HepG2 (cell line): ENCODE results near the gene M1AP. TPM values are rescaled to one million over a fixed set of nuclear protein-coding genes. Genes with fewer than 3 reads are reported as not detected.

Experiments
- ATAC-seq: fragments of 200-7000 bp; cut with Tn5 transposase; 3 replicates; pipeline ENCODE4 v1.9.1; 2020; ENCODE audit warnings: mild to moderate bottlenecking, moderate library complexity
- BruUV-seq: library from RNA; stranded (reverse); fragments of 400-500 nt; replicated peaks from 2 replicates; lab custom pipeline; 2021; lab: Mats Ljungman, UMichigan
- CTCF ChIA-PET: fragments of 300-600 bp; formaldehyde crosslinking; extraction: SDS; loops from one replicate; lab custom pipeline; 2021; ENCODE audit warnings: low total read pairs, inconsistent platforms, low intra/inter-chr PET ratio; lab: Yijun Ruan, JAX
- POLR2A ChIA-PET: fragments of 350-600 bp; sonication (Branson Sonifier 250); formaldehyde crosslinking; loops from one replicate; lab custom pipeline; 2020; ENCODE audit warnings: antibody characterized with exemption, inconsistent platforms; lab: Yijun Ruan, JAX
- DNase-seq: peaks from one replicate; pipeline ENCODE4 v3.0.0-alpha.2; 2015; ENCODE audit warnings: low spot score
- FAIRE-seq: peaks from 3 replicates; lab custom pipeline; 2011; peaks lifted over from hg19 to GRCh38; lab: Jason Lieb, UNC
- H2AFZ ChIP-seq: one replicate; pipeline ENCODE4 v1.6.1; 2011; ENCODE audit warnings: low read length, inconsistent platforms
- H3K27ac ChIP-seq: fragments of 300-600 bp; 3 replicates; pipeline ENCODE4 v1.8.0; 2011; ENCODE audit warnings: mixed run types, mild to moderate bottlenecking, mixed read lengths, low read length, inconsistent platforms; ENCODE audit not compliant: insufficient read depth; ENCODE audit errors: extremely low read length
- H3K27me3 ChIP-seq, 2 experiments: fragments of 200-600 bp in 1 of 2; 2 replicates in 1 of 2; 3 replicates in 1 of 2; pipeline versions ENCODE4 v1.6.0 to v1.8.0; 2011; ENCODE audit warnings: low read length in 2 of 2, mild to moderate bottlenecking in 2 of 2, moderate library complexity in 2 of 2, inconsistent platforms in 1 of 2; ENCODE audit not compliant: insufficient read depth in 2 of 2, control insufficient read depth in 1 of 2
- H3K36me3 ChIP-seq, 2 experiments: fragments of 200-600 bp in 1 of 2; replicated peaks in 1 of 2; 2 replicates in 1 of 2; 3 replicates in 1 of 2; pipeline versions ENCODE4 v1.5.1 to v1.8.0; 2011; ENCODE audit warnings: low read length in 2 of 2, inconsistent platforms in 1 of 2; ENCODE audit not compliant: insufficient read depth in 2 of 2, control insufficient read depth in 1 of 2
- H3K4me1 ChIP-seq: 2 replicates; pipeline ENCODE4 v1.5.1; 2012; ENCODE audit warnings: low read length, inconsistent platforms; ENCODE audit not compliant: insufficient read depth
- H3K4me2 ChIP-seq: 2 replicates; pipeline ENCODE4 v1.6.0; 2011; ENCODE audit warnings: low read depth, low read length, inconsistent platforms
- H3K4me3 ChIP-seq, 3 experiments: fragments of 200-600 bp in 1 of 3; sonication (generic), shearing (Covaris generic) in 1 of 3; replicated peaks in 1 of 3; 2 replicates each; pipeline ENCODE4 v1.5.1; 2011 to 2016; ENCODE audit warnings: low read length in 3 of 3, inconsistent platforms in 2 of 3, low read depth in 2 of 3, mild to moderate bottlenecking in 2 of 3, control low read depth in 1 of 3, mixed read lengths in 1 of 3; ENCODE audit not compliant: insufficient read depth in 1 of 3
- H3K79me2 ChIP-seq: one replicate; pipeline ENCODE4 v1.6.1; 2011; ENCODE audit warnings: low read length, inconsistent platforms; ENCODE audit not compliant: insufficient read depth
- H3K9ac ChIP-seq: 2 replicates; pipeline ENCODE4 v1.6.0; 2011; ENCODE audit warnings: mild to moderate bottlenecking, low read depth, low read length, inconsistent platforms; ENCODE audit not compliant: insufficient read depth
- H3K9me3 ChIP-seq: 2 replicates; pipeline ENCODE4 v1.5.1; 2012; ENCODE audit warnings: mild to moderate bottlenecking, low read length
- H4K20me1 ChIP-seq: 2 replicates; pipeline ENCODE4 v1.6.0; 2011; ENCODE audit warnings: inconsistent platforms, mild to moderate bottlenecking, low read length, moderate library complexity; ENCODE audit not compliant: insufficient read depth
- FOXP4 ChIP-seq: sonication (generic); formaldehyde crosslinking; IDR thresholded peaks from 2 replicates; pipeline ENCODE4 v1.4.0; 2020; ENCODE audit warnings: missing genetic modification reagents
- NFKBIZ ChIP-seq: IDR thresholded peaks from 2 replicates; pipeline ENCODE4 v1.6.1; 2018; ENCODE audit warnings: missing genetic modification reagents, missing compliant biosample characterization
- REL ChIP-seq: sonication (generic); formaldehyde crosslinking; conservative IDR thresholded peaks from 2 replicates; pipeline ENCODE4 v1.8.0; 2022; ENCODE audit warnings: mild to moderate bottlenecking, missing genetic modification reagents, moderate library complexity
- ZNF337 ChIP-seq: sonication (generic); formaldehyde crosslinking; IDR thresholded peaks from 2 replicates; pipeline ENCODE4 v1.5.1; 2020; ENCODE audit warnings: missing genetic modification reagents, low read depth, mild to moderate bottlenecking, borderline replicate concordance
- ZNF710 ChIP-seq: sonication (generic); formaldehyde crosslinking; IDR thresholded peaks from 2 replicates; pipeline ENCODE4 v1.5.0; 2020; ENCODE audit warnings: mild to moderate bottlenecking, missing genetic modification reagents, borderline replicate concordance
- ZNF75D ChIP-seq: sonication (generic); formaldehyde crosslinking; IDR thresholded peaks from 2 replicates; pipeline ENCODE4 v1.8.1; 2023; ENCODE audit warnings: missing genetic modification reagents, mild to moderate bottlenecking, borderline replicate concordance
- WGBS: methylation state at CpG from one replicate; pipeline ENCODE4 v1.1.6; 2017; ENCODE audit warnings: low lambda C conversion rate; 5-methylcytosine and 5-hydroxymethylcytosine counted together
- in situ Hi-C: cut with HindIII; loops from 2 replicates; pipeline ENCODE4 v1.10.0; 2017; ENCODE audit warnings: low pct_unique_long_range_greater_than_20kb; ENCODE audit not compliant: extremely low pct_ligation_motif_present
- intact Hi-C: fragments of 100-400 bp; cut with micrococcal nuclease; formaldehyde crosslinking; loops from one replicate; pipeline ENCODE4 v1.10.0; 2022; ENCODE audit not compliant: unreplicated experiment
- polyA plus RNA-seq, 8 experiments: library from polyadenylated mRNA; depleted of rRNA in 3 of 8; stranded (reverse) in 7 of 8; unstranded in 1 of 8; fragments of >200 nt; fragmentation: Illumina TruSeq in 4 of 8; extraction: Trizol in 4 of 8; gene quantifications; 2 replicates each; pipeline versions ENCODE4 v1.2.1 to v1.2.3, GENCODE V29; 2011 to 2016; ENCODE audit warnings: low read depth in 4 of 8, missing spikeins in 1 of 8, mixed read lengths in 1 of 8; ENCODE audit not compliant: insufficient read depth in 1 of 8
- total RNA-seq, 5 experiments: library from RNA; depleted of rRNA; stranded (reverse); fragments of >200 nt; fragmentation: Illumina TruSeq; extraction: Trizol; gene quantifications; 2 replicates each; pipeline ENCODE4 v1.2.3, GENCODE V29; 2016; ENCODE audit warnings: low read depth in 1 of 5
- TF ChIP-seq, protein P1 (sequence below): sonication (generic); formaldehyde crosslinking; IDR thresholded peaks from 2 replicates; pipeline ENCODE4 v1.9.0; 2021; ENCODE audit warnings: missing genetic modification reagents, mild to moderate bottlenecking, borderline replicate concordance

The M1AP gene
- total and polyA plus RNA-seq, 2 of the 13 experiments (the other 11 are each of a cell fraction or from before 2014, with no cell fraction given), result not detected

GRCh38 chr2:74528600-74529356 is 119.4 kb downstream of the M1AP start:
- FAIRE-seq, result no peak
- DNase-seq, result peak; percentile 49
- no peaks in the 10 kb centered on the region for H3K9me3 ChIP-seq
- H3K27me3 ChIP-seq, result no peaks in the 10 kb centered on the region; a peak in 1 of 5 replicates
- H3K4me3 ChIP-seq, result peak overlapping the region; percentile 84 to 100 (median 100)
- H2AFZ ChIP-seq, result no peak overlapping the region
- peaks cover 19 to 33% of the 10 kb centered on the region in 2 experiments for H3K36me3 ChIP-seq
- H3K27ac ChIP-seq, result peak overlapping the region; percentile 95
- peak overlapping the region; percentile 94 for H3K4me2 ChIP-seq
- in situ Hi-C loops, result no loop called here
- H3K9ac ChIP-seq, result peak overlapping the region; percentile 99
- ChIA-PET POLR2A (interaction anchor here (0.6 to 5.9 kb wide), 20 partner anchors 10 to 261 kb away, joined by 3 to 93 read pairs (median 8); partner anchors contain the start of genes CCDC142, INO80B, LBX2 and LOXL3), CTCF (interaction anchor here (1.5 to 1.9 kb wide), 2 partner anchors 22 to 46 kb away, joined by 3 to 5 read pairs; partner anchors contain the start of genes CCDC142, PCGF1 and TTC31)
- ATAC-seq, result peak; percentile 20
- H3K4me1 ChIP-seq, result peaks cover 63% of the 10 kb centered on the region
- BruUV-seq, result no TSS peak
- peaks cover 50% of the 10 kb centered on the region for H3K79me2 ChIP-seq
- no peaks in the 10 kb centered on the region for H4K20me1 ChIP-seq
- intact Hi-C loops, result loop anchor here (1.0 to 2.0 kb wide), 5 partner anchors 21 to 70 kb away; partner anchors contain the start of genes MRPL53, PCGF1, TTC31 and WBP1
- 7% methylated on average over 25 of the region's 29 CpGs for WGBS
- TF ChIP-seq REL, result no peak
- 0 out of 2 replicates have a peak, but pooled peaks have one; percentile 16 for TF ChIP-seq ZNF337 (CRISPR knock-in tag)
- no peak for TF ChIP-seq ZNF710 (CRISPR knock-in tag)
- TF ChIP-seq NFKBIZ (CRISPR knock-in tag), result no peak; the same call in 1 of the 2 replicates
- TF ChIP-seq ZNF75D, result no peak
- TF ChIP-seq, protein P1, sequence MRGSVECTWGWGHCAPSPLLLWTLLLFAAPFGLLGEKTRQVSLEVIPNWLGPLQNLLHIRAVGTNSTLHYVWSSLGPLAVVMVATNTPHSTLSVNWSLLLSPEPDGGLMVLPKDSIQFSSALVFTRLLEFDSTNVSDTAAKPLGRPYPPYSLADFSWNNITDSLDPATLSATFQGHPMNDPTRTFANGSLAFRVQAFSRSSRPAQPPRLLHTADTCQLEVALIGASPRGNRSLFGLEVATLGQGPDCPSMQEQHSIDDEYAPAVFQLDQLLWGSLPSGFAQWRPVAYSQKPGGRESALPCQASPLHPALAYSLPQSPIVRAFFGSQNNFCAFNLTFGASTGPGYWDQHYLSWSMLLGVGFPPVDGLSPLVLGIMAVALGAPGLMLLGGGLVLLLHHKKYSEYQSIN (CRISPR knock-in tag), result no peak
- TF ChIP-seq FOXP4 (CRISPR knock-in tag), result no peak
